Muscle layer of colon (tissue), 2 donors: Measurements from ENCODE around the gene FEM1B.

Experiments used
- H3K27ac ChIP-seq: one replicate; pipeline ENCODE4 v1.7.0; 2013; ENCODE audit warnings: low read depth, mild to moderate bottlenecking, low read length, moderate library complexity
- H3K27me3 ChIP-seq, 2 donors: one replicate each; pipeline ENCODE4 v1.7.0; 2013; ENCODE audit warnings: low read length in 2 of 2, mild to moderate bottlenecking in 2 of 2; ENCODE audit not compliant: insufficient read depth in 2 of 2, control insufficient read depth in 1 of 2
- H3K36me3 ChIP-seq: one replicate; pipeline ENCODE4 v1.7.0; 2013; ENCODE audit warnings: mild to moderate bottlenecking, low read length; ENCODE audit not compliant: insufficient read depth
- H3K4me1 ChIP-seq: one replicate; pipeline ENCODE4 v1.7.0; 2013; ENCODE audit warnings: mild to moderate bottlenecking, low read length; ENCODE audit not compliant: insufficient read depth
- H3K4me3 ChIP-seq, 2 donors: one replicate each; pipeline ENCODE4 v1.7.0; 2013; ENCODE audit warnings: low read length in 2 of 2, low read depth in 1 of 2, mild to moderate bottlenecking in 1 of 2, moderate library complexity in 1 of 2
- H3K9ac ChIP-seq: one replicate; pipeline ENCODE4 v1.7.0; 2013; ENCODE audit warnings: low read length
- H3K9me3 ChIP-seq: one replicate; pipeline ENCODE4 v1.7.0; 2013; ENCODE audit warnings: mild to moderate bottlenecking, low read length
- donor health status: abdominal sarcoma.
- donor health status: Adenocarcinoma of cecum.

FEM1B gene

GRCh38 chr15:68313501-68314410 is 36.2 kb downstream of the FEM1B start:
- Histone ChIP-seq H3K9me3 (no peaks in the 10 kb centered on the region), H3K36me3 (no peaks in the 10 kb centered on the region), H3K27ac (no peak overlapping the region), H3K4me3 (no peak overlapping the region), H3K9ac (no peak overlapping the region), H3K4me1 (no peaks in the 10 kb centered on the region), H3K27me3 (peaks cover 0 to 3% of the 10 kb centered on the region in 2 donors)

GRCh38 chr15:68314563-68314962 is 37.0 kb downstream of the FEM1B start:
- H3K9ac ChIP-seq, result no peak overlapping the region
- H3K4me1 ChIP-seq, result no peaks in the 10 kb centered on the region
- H3K27ac ChIP-seq, result no peak overlapping the region
- no peaks in the 10 kb centered on the region for H3K9me3 ChIP-seq
- H3K4me3 ChIP-seq, result no peak overlapping the region
- H3K27me3 ChIP-seq, result peaks cover 0 to 3% of the 10 kb centered on the region in 2 donors
- no peaks in the 10 kb centered on the region for H3K36me3 ChIP-seq

- Histone ChIP-seq H3K27me3 (peaks cover 0 to 3% of the 10 kb centered on the region in 2 donors), H3K36me3 (no peaks in the 10 kb centered on the region), H3K4me3 (no peak overlapping the region), H3K27ac (no peak overlapping the region), H3K4me1 (no peaks in the 10 kb centered on the region), H3K9ac (no peak overlapping the region), H3K9me3 (no peaks in the 10 kb centered on the region)
These were observed 37.5 kb downstream of the FEM1B start for GRCh38 chr15:68315035-68315434.

GRCh38 chr15:68315495-68316031 is 38.0 kb downstream of the FEM1B start:
- Histone ChIP-seq H3K4me1 (no peaks in the 10 kb centered on the region), H3K27ac (no peak overlapping the region), H3K27me3 (peaks cover 0 to 3% of the 10 kb centered on the region in 2 donors), H3K9ac (no peak overlapping the region), H3K36me3 (no peaks in the 10 kb centered on the region), H3K9me3 (no peaks in the 10 kb centered on the region), H3K4me3 (no peak overlapping the region)

GRCh38 chr15:68316061-68316804 is 38.7 kb downstream of the FEM1B start:
- H3K9me3 ChIP-seq, result no peaks in the 10 kb centered on the region
- no peaks in the 10 kb centered on the region for H3K36me3 ChIP-seq
- no peaks in the 10 kb centered on the region for H3K4me1 ChIP-seq
- no peak overlapping the region for H3K27ac ChIP-seq
- peaks cover 0 to 3% of the 10 kb centered on the region in 2 donors for H3K27me3 ChIP-seq
- H3K4me3 ChIP-seq, result no peak overlapping the region
- H3K9ac ChIP-seq, result no peak overlapping the region

- H3K4me1 ChIP-seq, result no peaks in the 10 kb centered on the region
- no peak overlapping the region for H3K4me3 ChIP-seq
- no peaks in the 10 kb centered on the region for H3K36me3 ChIP-seq
- no peak overlapping the region for H3K9ac ChIP-seq
- no peaks in the 10 kb centered on the region for H3K9me3 ChIP-seq
- peaks cover 0 to 3% of the 10 kb centered on the region in 2 donors for H3K27me3 ChIP-seq
- H3K27ac ChIP-seq, result no peak overlapping the region
These were observed 39.9 kb downstream of the FEM1B start for GRCh38 chr15:68317281-68318007.

GRCh38 chr15:68318008-68318835 is 40.7 kb downstream of the FEM1B start:
- H3K27me3 ChIP-seq, result peaks cover 0 to 3% of the 10 kb centered on the region in 2 donors
- H3K4me1 ChIP-seq, result no peaks in the 10 kb centered on the region
- no peak overlapping the region for H3K27ac ChIP-seq
- H3K9ac ChIP-seq, result no peak overlapping the region
- no peaks in the 10 kb centered on the region for H3K36me3 ChIP-seq
- H3K9me3 ChIP-seq, result no peaks in the 10 kb centered on the region
- H3K4me3 ChIP-seq, result no peak overlapping the region

GRCh38 chr15:68318931-68319909 is 41.7 kb downstream of the FEM1B start:
- Histone ChIP-seq H3K27me3 (peaks cover 0 to 3% of the 10 kb centered on the region in 2 donors), H3K9me3 (no peaks in the 10 kb centered on the region), H3K36me3 (no peaks in the 10 kb centered on the region), H3K4me1 (no peaks in the 10 kb centered on the region), H3K9ac (no peak overlapping the region), H3K27ac (no peak overlapping the region), H3K4me3 (no peak overlapping the region)

GRCh38 chr15:68319997-68320396 is 42.5 kb downstream of the FEM1B start:
- H3K27ac ChIP-seq, result no peak overlapping the region
- H3K9me3 ChIP-seq, result no peaks in the 10 kb centered on the region
- H3K36me3 ChIP-seq, result no peaks in the 10 kb centered on the region
- H3K4me1 ChIP-seq, result no peaks in the 10 kb centered on the region
- H3K27me3 ChIP-seq, result peaks cover 0 to under 1% of the 10 kb centered on the region in 2 donors
- H3K9ac ChIP-seq, result no peak overlapping the region
- no peak overlapping the region for H3K4me3 ChIP-seq

GRCh38 chr15:68321229-68321628 is 43.7 kb downstream of the FEM1B start:
- no peaks in the 10 kb centered on the region for H3K4me1 ChIP-seq
- H3K36me3 ChIP-seq, result no peaks in the 10 kb centered on the region
- no peak overlapping the region for H3K27ac ChIP-seq
- H3K9ac ChIP-seq, result no peak overlapping the region
- H3K27me3 ChIP-seq, result no peaks in the 10 kb centered on the region
- no peaks in the 10 kb centered on the region for H3K9me3 ChIP-seq
- H3K4me3 ChIP-seq, result no peak overlapping the region
